HG03442 (cell line): ENCODE data around the gene GART.
"Not testable (repeated sequence)": the region's sequence is repeated elsewhere in the genome, so short reads cannot be mapped to it uniquely, and the experiment has no call there.

ENCODE experiments used
- ATAC-seq: cut with Tn5 transposase; IDR thresholded peaks from one replicate; pipeline ENCODE4 v1.9.1; 2021; ENCODE audit warnings: mild to moderate bottlenecking, moderate library complexity; ENCODE audit not compliant: unreplicated experiment

GART gene

DNA sequence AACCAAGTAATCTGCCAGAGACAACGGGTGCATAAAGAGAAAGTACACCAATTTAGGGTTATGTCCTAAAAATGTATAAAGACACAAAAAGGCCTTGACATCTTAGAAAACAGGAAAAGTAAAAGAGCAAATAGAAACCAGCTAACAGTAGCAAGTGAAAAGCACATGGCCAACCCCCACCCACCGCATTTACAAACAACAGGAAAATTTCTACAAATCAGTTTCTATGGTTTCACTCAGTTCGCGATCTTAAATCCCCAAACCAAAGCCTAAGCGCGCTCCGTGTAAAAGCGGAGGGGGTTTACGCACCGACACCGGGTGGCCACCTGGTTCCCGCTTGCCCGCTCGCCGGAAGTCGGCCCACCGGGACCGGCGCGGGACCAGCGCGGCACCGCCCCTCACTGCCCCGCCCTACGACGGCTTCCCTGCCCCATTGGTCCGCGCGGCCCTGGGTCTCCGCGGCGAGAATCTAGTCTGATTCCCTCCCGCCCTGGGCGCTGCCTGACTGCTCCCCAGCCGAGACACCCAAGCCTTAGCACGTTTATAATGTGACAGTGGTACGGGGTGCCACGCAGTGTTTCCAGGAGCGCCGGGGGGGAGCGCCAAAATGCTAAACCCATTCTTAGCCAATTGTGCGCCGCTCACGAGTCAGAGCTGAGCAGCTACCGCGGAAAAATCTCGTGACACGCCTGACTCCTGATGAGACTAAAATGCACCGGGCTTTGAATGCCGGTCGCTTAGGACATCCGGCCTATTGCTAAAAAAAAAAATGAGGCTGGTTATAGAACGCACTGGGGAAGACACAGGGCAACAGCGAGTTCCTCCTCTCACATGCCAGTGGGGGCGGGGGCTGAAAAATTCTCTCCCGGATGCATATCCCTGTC, at the start of gene GART:
Gene GART, minus strand, starts transcription at position 362 of the 884 bp plus-strand sequence. CDS start 2,802 bp downstream, outside the sequence.
- ATAC-seq: peak; percentile 51

DNA sequence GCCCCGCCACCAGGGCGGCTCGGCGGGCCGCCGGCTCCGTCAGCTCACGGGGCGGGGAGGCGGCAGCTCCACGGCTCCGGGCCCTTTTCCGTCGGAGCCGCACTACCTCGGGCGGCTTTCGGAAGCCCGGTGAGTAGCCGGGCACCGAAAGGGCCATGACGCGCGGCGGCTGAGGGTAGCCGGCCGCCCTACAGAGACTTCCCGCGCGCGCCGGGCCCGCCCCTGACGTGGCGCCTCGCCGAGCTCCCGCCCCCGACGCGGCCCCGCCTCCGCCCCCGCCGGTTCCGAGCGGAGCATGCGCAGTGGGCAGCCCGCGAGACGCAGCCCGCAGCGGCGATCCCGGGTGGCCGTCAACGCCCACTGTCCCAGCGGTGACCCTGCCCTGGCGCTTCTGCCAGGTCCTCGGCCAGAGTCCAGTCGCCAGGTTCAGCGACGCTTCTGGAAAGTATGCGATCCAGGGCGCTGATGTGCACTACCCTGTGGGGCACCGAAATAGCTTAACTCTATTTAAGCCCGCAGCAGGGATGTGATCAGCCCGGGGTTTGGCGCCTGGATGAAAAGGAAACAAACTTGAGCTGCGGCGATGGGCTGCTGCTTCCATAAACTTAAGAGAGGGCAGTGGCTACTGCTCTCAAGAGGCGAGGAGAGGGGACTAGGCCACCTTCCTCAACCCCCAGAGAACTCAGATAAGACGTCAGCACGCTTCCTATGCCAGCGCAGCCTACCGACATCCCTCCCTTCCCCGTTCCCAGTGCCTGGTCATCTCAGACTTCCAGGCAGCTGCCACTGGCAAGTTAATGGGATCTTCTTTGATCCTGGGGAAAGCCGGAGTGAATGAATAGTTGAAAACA, 46.8 kb upstream of the GART start, which contains the start of gene DONSON:
Gene DONSON, minus strand, starts transcription at position 200 of the 851 bp plus-strand sequence. Its CDS starts 43 bp downstream, at position 157.
- peak; percentile 85 for ATAC-seq

- peak; percentile 44 for ATAC-seq
Observed at GRCh38 chr21:33587792-33588484, 46.0 kb upstream of the GART start.

GRCh38 chr21:33586927-33587326, 45.0 kb upstream of the GART start:
- no peak for ATAC-seq

- no peak for ATAC-seq
Observed at GRCh38 chr21:33584455-33584854, 42.5 kb upstream of the GART start.

DNA sequence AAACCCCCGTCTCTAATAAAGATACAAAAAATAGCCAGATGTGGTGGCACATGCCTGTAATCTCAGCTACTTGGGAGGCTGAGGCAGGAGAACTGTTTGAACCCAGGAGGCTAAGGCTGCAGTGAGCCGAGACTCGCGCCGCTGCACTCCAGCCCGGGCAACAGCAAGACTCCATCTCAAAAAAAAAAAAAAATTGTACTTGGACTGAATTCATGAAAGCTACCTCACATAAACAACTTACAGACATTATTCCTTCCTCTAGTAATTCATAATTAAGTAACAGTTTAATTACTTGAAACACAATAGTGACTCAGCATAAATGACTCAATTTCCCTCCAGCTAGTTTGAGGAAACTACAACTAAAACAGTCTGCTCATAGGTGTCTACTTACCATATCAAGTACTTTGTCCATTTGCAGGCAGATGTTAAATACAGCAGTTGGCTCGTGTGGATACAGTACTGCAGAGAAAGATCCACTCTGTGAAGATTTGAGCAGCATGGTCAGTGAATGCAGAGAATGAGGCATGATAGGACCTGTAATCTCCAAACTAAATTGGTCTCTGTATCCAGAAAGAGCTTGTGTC, 37.1 kb upstream of the GART start:
- ATAC-seq: no peak

DNA sequence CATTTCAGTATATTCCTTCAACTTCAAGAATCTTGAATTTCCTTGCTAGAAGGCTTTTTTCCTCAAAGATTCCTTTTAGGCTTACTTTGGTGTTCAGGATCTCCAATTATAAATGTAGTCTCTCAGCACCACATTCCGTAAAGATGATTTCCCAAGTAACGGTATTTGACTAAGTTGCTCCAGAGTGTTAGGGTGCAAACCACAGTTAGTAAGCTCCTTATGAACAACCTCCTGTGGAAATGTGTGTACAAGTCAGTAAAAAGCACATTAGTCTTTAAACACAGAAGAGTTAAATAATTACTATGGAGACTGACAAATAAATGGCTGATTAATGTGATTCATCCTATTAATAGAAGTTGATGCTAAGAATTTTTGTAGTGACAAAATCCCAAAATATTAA, 36.3 kb upstream of the GART start:
- ATAC-seq: no peak

DNA sequence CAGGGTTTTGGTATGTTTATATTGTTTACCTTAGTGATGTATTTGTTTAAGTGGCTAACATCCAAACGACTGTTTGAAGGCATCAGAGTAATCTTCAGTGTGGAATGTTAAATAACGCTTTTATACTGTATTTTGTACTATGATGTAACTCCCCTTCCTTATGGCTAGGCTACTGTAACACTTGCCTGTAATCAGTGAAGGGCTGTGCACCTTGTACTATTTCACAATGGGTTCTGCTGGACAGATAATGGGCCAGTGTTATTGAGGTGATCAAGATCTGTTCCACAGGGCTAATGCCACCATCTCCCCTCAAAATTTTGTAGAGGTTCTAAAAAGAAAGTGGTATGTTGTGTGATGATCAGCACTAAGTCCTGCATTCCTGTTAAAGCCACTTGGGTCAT, 34.8 kb upstream of the GART start:
- not testable (repeated sequence) for ATAC-seq

DNA sequence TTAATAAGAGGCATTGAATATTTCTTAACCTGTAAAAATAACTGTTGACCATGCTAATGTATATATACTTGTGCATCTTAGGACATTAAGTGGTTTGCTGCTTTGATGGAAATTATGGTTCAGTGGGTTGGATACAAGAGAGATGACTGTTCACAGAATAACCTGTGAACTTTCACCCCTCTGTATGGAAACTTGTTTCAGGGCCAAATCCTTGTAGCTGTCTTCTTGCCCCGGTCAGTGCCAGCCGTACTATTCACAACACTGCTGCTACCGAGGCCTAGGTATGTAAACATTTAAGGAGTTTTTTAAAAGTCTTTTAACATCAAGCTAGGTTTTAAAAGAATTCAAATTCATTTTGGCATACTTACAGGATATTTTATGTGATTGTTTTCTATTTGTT, 30.4 kb upstream of the GART start:
- ATAC-seq: no peak

DNA sequence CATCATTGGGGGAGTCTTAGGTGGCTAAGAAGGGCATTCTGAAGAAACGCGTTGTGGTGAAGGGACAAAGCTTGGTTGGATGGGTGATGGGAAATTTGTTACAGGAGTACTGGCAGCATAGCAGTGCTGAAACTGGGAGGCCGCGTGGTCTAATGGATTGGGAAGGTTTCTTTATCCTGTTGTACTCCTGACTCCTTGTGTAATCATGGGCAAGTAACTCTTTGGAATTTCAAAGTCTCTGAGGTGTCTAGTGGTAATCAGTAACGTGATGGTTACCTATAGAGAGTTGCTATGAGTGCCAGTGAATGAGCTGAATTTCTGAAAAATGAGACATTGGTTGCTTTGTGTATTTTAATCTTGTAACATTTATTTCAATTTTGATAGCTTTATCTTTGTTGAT, 28.1 kb upstream of the GART start:
- no peak for ATAC-seq

GRCh38 chr21:33568448-33568847, 26.5 kb upstream of the GART start:
- ATAC-seq: no peak

GRCh38 chr21:33567914-33568313, 26.0 kb upstream of the GART start:
- no peak for ATAC-seq

- ATAC-seq: no peak
Observed at GRCh38 chr21:33566514-33566913, 24.6 kb upstream of the GART start.

DNA sequence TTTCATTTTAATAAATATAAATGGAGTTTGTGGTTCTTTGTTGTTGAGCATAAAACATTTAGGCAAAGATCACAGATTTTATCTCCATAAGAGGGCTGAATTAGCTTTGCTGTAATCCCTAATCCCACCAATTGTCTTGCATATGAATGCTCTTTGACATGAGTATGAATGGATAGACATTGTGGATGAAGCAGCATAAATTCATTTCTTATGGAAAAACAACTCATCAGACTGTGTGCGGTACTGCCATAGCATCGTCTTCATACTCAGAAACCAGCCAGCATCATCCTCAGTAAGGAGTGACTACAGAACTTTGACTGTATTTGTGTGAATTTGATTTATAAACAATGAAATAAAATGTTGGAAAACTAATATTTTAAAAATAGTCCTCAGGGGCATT, 20.5 kb upstream of the GART start:
- ATAC-seq: no peak

DNA sequence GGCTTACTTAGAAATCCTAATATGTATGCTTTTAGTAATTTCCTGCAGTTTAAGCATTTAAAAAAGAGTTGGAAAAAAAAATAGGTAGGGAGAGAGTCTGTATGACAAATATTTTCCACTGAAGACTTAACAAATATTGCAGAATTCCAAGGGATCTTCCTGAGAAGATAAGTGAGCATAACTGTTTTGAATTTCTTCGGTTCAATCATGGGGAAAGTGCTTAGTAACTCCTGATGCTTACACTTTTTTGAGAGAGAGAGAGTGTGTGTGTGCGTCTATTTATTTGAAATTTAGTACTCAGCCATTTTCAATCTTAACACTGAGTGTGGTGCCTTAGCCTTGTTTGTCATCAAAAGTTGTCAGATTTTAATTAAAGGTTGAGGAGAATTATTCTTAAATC, 19.5 kb upstream of the GART start:
- no peak for ATAC-seq

DNA sequence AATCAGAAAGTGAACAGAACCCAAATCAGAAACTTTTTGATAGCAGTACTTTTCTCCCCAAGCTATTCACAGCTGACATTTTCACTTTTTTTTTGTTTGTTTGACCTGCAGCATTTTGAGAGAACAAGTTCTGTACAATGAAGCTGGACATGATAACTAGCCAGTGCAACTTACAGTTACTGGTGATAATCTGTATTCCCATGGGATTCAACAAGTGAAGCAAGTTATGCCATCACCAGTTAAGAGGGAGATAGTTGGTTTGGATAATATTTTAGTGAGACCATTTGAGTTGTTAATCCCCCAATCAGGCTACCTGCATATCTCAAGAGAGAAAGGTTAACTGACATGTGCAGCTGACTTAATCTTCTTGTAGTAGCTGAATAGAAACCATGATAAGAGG, 19.0 kb upstream of the GART start:
- ATAC-seq: no peak

DNA sequence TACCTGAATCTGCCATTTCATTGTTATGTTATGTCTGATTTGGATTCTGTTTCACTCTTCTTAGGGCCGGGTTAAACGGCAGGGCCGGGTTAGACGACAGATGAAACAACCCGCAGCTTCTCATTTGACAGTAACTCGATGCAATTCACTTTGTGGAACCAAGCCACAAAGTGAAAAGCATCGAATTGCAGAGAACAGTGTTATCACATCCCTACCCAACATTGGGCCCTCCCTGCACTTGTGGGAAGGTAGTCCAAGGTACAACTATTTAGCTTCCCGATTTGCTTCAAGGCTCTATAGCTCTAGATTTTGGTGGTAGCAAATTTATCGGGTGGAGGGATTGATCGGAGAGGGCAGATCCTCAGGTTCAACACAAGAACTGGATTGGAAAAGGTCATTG, 17.9 kb upstream of the GART start:
- ATAC-seq: no peak

DNA sequence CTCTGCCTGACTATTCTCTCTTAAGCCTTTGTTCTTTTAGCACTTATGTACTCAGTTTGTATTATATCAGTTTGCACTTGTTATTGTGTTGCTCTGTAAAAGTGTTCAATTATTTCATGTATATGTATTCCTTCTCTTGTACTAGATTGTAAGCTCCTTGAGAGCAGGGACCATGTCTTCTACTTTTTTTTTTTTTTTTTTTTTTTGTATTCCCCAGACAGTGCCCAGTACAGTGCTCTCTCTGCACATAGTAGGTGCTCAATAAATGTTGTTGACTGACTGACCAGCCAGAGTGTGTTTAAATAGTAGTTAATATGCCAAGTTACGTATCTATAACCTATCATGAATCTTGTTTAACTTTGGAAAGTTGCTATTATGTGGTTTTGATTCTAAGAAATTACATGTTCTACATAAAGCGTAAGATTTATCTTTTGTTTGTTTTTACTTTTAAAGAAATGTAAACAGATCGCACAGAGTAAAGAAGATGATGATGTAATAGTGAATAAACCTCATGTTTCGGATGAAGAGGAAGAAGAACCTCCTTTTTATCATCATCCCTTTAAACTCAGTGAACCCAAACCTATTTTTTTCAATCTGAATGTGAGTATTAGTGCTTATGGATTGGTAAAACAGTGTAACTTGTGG, 17.0 kb upstream of the GART start:
- no peak for ATAC-seq

GRCh38 chr21:33557447-33557846, 15.5 kb upstream of the GART start:
- no peak for ATAC-seq

DNA sequence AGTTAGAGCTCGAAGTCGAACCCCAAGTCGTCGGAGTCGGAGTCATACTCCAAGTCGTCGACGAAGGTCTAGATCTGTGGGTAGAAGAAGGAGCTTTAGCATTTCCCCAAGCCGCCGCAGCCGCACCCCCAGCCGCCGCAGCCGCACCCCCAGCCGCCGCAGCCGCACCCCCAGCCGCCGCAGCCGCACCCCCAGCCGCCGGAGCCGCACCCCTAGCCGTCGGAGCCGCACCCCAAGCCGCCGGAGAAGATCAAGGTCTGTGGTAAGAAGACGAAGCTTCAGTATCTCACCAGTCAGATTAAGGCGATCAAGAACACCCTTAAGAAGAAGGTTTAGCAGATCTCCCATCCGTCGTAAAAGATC, 13.0 kb upstream of the GART start:
- ATAC-seq: no peak
